GM12892 (cell line): Measurements from ENCODE around the gene HOXD9.

Experiments used
- POLR2A ChIP-seq: IDR thresholded peaks from 2 replicates; pipeline ENCODE4 v1.6.1; 2011; ENCODE audit warnings: low read depth, low read length, control low read depth
- POLR2AphosphoS5 ChIP-seq: IDR thresholded peaks from 2 replicates; pipeline ENCODE4 v1.6.1; 2011; ENCODE audit warnings: low read depth, low read length, control low read depth

DNA sequence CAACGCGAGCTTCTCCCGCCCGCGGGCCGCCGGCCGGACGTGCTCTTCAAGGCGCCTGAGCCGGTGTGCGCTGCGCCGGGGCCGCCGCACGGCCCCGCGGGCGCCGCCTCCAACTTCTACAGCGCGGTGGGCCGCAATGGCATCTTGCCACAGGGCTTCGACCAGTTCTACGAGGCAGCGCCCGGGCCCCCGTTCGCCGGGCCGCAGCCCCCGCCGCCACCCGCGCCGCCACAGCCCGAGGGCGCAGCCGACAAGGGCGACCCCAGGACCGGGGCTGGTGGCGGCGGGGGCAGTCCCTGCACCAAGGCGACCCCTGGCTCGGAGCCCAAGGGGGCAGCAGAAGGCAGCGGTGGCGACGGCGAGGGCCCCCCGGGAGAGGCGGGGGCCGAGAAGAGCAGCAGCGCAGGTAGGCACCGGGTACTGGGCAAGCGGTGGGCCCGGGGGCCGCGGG is 14.8 kb upstream of the HOXD9 start:
- TF ChIP-seq POLR2AphosphoS5 (no peak), POLR2A (no peak)
